Heart right ventricle (tissue), 16 donors: ENCODE measurements around the gene AARSD1. TPM values are rescaled to one million over a fixed set of nuclear protein-coding genes. Genes with fewer than 3 reads are reported as not detected.
A peak's percentile ranks its signal among the peaks of the same experiment; 100 is the strongest.
"Not testable (repeated sequence)": the region's sequence is repeated elsewhere in the genome, so short reads cannot be mapped to it uniquely, and the experiment has no call there.

Experiments
- ATAC-seq, 8 donors: fragments of 200-7000 bp; cut with Tn5 transposase; one replicate each; pipeline ENCODE4 v1.9.1; 2020; ENCODE audit warnings: mild to moderate bottlenecking in 8 of 8, moderate library complexity in 8 of 8, moderate number of reproducible peaks in 1 of 8
- DNase-seq, 2 donors: peaks; one replicate each; pipeline ENCODE4 v3.0.0-alpha.2; 2020
- H3K27ac ChIP-seq, 10 donors: fragments of 200-600 bp; sonication (generic) in 2 of 10; one replicate each; pipeline versions ENCODE4 v1.5.0 to v1.8.0; 2020 to 2022; ENCODE audit warnings: mild to moderate bottlenecking in 3 of 10
- H3K27me3 ChIP-seq, 7 donors: fragments of 200-600 bp; one replicate each; pipeline ENCODE4 v1.8.0; 2021 to 2022; ENCODE audit warnings: mild to moderate bottlenecking in 2 of 7
- H3K36me3 ChIP-seq, 9 donors: fragments of 200-600 bp; sonication (generic) in 1 of 9; one replicate each; pipeline versions ENCODE4 v1.5.0 to v1.8.0; 2020 to 2022; ENCODE audit warnings: mild to moderate bottlenecking in 2 of 9
- H3K4me1 ChIP-seq, 9 donors: fragments of 200-600 bp; sonication (generic) in 1 of 9; one replicate each; pipeline versions ENCODE4 v1.5.0 to v1.8.0; 2020 to 2022; ENCODE audit warnings: mild to moderate bottlenecking in 4 of 9
- H3K4me3 ChIP-seq, 10 donors: fragments of 200-600 bp; sonication (generic) in 2 of 10; one replicate each; pipeline versions ENCODE4 v1.5.0 to v1.8.0; 2020 to 2022; ENCODE audit warnings: mild to moderate bottlenecking in 7 of 10, moderate library complexity in 2 of 10
- H3K9me3 ChIP-seq, 11 donors: fragments of 200-600 bp in 10 of 11; sonication (generic) in 2 of 11; one replicate each; pipeline versions ENCODE4 v1.5.0 to v1.8.0; 2013 to 2022; ENCODE audit warnings: mild to moderate bottlenecking in 2 of 11, control low read depth in 1 of 11, moderate library complexity in 1 of 11
- WGBS, 2 donors: extraction: QIAGEN DNeasy Blood & Tissue Kit; methylation state at CpG; one replicate each; pipeline ENCODE4 v1.1.7; 2013; ENCODE audit warnings: inconsistent platforms in 1 of 2; 5-methylcytosine and 5-hydroxymethylcytosine counted together
- intact Hi-C, 10 donors: fragments of 100-400 bp; cut with DNase I; formaldehyde crosslinking; loops; one replicate each; pipeline versions ENCODE4 v1.11.1 to v1.14.2; 2022
- polyA plus RNA-seq, 2 donors: library from polyadenylated mRNA; stranded (reverse); fragments of 200-250 nt; gene quantifications; one replicate each; pipeline ENCODE4 v1.2.3, GENCODE V29; 2013
- total RNA-seq, 10 donors: library from RNA; stranded (reverse); fragmentation: NEBNext Ultra II Directional in 3 of 10; extraction: Animal tissue kit (Norgen Biotek cat#: 25700) in 3 of 10; gene quantifications; one replicate each; pipeline versions ENCODE4 v1.2.1 to v1.2.4, GENCODE V29; 2021 to 2023
- TF ChIP-seq, protein P1 (sequence below), 9 donors: fragments of 200-600 bp; sonication (generic) in 2 of 9; IDR thresholded peaks; one replicate each; pipeline versions ENCODE4 v1.5.0 to v1.8.0; 2021 to 2022; ENCODE audit warnings: antibody characterized with exemption in 9 of 9, mild to moderate bottlenecking in 5 of 9, moderate library complexity in 1 of 9
- donor health status: Arrhythmogenic right ventricular cardiomyopathy.
- donor health status: ischemic (EF 13 %, LVEDD 7.1; RV severe dilation, severe dysfunction).
- donor health status: healthy with polysubstance abuse.
- donor health status: DM: no; HTN: yes; CAD: no.
- donor health status: DM: no; HTN: no; CAD: no.
- donor health status: ischemic (EF 25% LVEDD 6.9; RV normal size, moderate dysfunction).
- donor health status: ischemic (EF 25% LVEDD 5.7; RV mildly dilated, moderate dysfunction).
- donor health status: healthy.
- donor health status: DM: yes; HTN: yes; CAD: no.
- donor health status: Ischemic cardiomyopathy.
- donor health status: ischemic (EF 35%, LVEDD 5.7; RV mildly dilated, moderate dysfunction).
- donor health status: nonischemic (EF 11% LVEDD 7.7; RV severe dilation, severe dysfunction).
- donor health status: DM: yes; HTN: yes; CAD: no.
- donor health status: PGD.
- donor health status: ischemic (EF 29% LVEDD 5.4; RV normal size, mild dysfunction).
- donor health status: nonischemic (EF 23%, LVEDD 6.1; RV moderate dilation, normal function).

Gene AARSD1
- total and polyA plus RNA-seq, 12 donors = 20.0 to 125 (median 29.4) TPM

DNA sequence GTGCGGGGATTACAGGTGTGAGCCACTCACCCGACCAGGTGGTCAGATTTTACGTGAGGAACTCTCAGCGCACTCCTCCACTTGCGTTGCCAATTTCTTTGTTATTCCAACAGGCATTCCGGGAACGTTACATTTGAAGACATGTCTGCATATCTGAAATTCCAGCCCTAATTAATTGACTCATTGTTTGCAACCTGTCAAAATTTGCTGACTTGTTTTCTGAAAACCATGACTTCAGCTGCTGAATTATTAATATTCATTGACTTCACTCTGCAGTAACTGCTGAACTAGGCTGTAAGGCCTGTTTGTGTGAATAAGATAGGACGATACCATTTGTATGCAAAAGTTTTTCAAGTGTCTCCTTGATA lies 47.0 kb downstream of the AARSD1 start:
- intact Hi-C loops = loop anchor here in 1 of 10 donors (10.0 kb wide), 1 partner anchor 52 kb away; no protein-coding TSS in a partner anchor
- DNase-seq = no peak
- Histone ChIP-seq H3K9me3 (peaks cover 0 to 3% (median 0%) of the 10 kb centered on the region in 11 donors), H3K4me1 (peaks cover 0 to 34% (median 8%) of the 10 kb centered on the region in 9 donors), H3K4me3 (no peak overlapping the region), H3K27me3 (peaks cover 0 to 3% (median 0%) of the 10 kb centered on the region in 7 donors), H3K27ac (no peak overlapping the region), H3K36me3 (no peaks in the 10 kb centered on the region)
- WGBS, 2 donors = 69 to 72% methylated on average over 8 of the region's 8 CpGs
- ATAC-seq = no peak
- TF ChIP-seq, protein P1, sequence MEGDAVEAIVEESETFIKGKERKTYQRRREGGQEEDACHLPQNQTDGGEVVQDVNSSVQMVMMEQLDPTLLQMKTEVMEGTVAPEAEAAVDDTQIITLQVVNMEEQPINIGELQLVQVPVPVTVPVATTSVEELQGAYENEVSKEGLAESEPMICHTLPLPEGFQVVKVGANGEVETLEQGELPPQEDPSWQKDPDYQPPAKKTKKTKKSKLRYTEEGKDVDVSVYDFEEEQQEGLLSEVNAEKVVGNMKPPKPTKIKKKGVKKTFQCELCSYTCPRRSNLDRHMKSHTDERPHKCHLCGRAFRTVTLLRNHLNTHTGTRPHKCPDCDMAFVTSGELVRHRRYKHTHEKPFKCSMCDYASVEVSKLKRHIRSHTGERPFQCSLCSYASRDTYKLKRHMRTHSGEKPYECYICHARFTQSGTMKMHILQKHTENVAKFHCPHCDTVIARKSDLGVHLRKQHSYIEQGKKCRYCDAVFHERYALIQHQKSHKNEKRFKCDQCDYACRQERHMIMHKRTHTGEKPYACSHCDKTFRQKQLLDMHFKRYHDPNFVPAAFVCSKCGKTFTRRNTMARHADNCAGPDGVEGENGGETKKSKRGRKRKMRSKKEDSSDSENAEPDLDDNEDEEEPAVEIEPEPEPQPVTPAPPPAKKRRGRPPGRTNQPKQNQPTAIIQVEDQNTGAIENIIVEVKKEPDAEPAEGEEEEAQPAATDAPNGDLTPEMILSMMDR (IDR thresholded peaks at IDR 0.05) = no peak

DNA sequence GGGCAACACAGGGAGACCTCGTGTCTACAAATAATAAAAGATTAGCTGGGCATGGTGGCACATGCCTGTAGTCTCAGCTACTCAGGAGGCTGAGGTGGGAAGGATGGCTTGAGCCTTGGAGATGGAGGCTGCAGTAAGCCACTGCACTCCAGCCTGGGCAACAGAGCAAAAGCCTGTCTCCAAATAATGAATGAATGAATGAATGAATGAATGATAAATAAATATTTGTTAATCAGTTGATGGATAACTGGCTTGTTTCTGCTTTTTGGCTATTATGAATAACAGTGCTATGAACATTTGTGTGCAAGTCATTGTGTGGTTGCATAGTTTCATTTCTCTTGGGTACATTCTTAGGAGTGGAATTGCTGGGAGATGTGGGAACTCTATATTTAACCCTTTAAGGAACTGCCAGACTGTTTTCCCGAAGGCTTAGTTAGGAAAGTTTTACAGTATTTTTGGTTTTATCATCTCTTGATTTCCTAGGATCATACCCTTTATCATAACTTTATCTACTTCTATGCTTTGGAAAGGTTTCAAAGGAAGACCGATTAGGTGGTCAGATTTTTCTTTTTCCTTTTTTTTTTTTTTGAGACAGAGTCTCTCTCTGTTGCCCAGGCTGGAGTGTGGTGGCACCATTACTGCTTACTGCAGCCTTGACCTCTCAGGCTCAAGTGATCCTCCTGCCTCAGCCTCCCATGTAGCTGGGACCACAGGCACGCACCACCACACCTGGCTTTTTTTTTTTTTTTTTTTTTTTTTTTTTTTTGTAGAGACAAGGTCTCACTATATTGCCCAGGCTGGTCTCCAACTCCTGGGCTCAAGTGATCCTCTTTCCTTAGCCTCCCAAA lies 47.6 kb downstream of the AARSD1 start:
- not testable (repeated sequence) for DNase-seq, H3K4me3 ChIP-seq, H3K36me3 ChIP-seq, ATAC-seq, H3K27me3 ChIP-seq, H3K9me3 ChIP-seq, H3K27ac ChIP-seq
- H3K4me1 ChIP-seq = peaks cover 0 to 28% (median 7%) of the 10 kb centered on the region in 9 donors
- WGBS, 2 donors = 89 to 91% methylated on average over 4 of the region's 4 CpGs
- intact Hi-C loops = loop anchor here in 1 of 10 donors (10.0 kb wide), 1 partner anchor 52 kb away; no protein-coding TSS in a partner anchor

DNA sequence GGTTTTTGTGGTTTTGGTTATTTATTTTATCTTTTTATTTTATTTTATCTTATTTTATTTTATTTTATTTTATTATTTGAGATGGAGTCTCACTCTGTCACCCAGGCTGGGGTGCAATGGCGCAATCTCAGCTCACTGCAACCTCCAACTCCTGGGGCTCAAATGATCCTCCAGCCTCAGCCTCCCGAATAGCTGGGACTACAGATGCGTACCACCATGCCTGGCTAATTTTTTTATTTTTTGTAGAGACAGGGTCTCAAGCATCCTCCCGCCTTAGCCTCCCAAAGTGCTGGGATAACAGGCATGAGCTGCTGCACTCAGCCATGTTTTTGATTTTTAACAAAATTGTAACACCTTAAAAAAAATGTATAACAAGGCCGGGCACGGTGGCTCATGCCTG lies 49.0 kb downstream of the AARSD1 start:
- H3K4me1 ChIP-seq = peaks cover 0 to 14% (median 3%) of the 10 kb centered on the region in 9 donors
- H3K27me3 ChIP-seq = peaks cover 0 to 12% (median 0%) of the 10 kb centered on the region in 7 donors
- not testable (repeated sequence) for H3K36me3 ChIP-seq, H3K27ac ChIP-seq, DNase-seq, ATAC-seq, H3K9me3 ChIP-seq, H3K4me3 ChIP-seq
- intact Hi-C loops = loop anchor here in 1 of 10 donors (10.0 kb wide), 1 partner anchor 50 kb away; no protein-coding TSS in a partner anchor
- 93 to 97% methylated on average over 6 of the region's 6 CpGs for WGBS, 2 donors

DNA sequence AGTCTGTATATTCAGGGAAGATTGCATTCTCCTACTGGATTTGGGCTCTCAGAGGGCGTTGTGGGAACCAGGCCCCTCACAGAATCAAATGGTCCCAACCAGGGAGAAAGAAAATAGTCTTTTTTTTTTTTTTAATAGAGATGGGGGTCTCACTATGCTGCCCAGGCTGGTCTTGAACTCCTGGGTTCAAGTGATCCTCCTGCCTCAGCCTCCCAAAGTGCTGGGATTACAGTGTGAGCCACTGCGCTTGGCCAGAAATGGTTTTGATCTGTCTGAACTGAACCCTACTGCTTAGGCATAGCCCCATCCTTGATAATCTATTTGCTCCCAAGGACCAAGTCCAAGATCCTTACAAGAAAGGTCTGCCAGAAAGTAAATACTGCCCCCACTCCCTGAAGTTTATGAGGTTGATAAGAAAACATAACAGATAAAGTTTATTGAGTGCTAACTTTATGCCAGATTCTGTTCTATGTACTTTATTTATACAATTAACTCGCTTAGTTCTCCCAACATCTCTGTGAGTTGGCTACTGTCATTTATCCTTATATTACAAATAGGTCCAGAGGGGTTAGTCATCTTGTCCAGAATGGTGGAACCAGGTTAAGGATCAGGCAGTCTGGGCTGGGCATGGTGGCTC lies 50.2 kb downstream of the AARSD1 start:
- 91 to 94% methylated on average over 3 of the region's 3 CpGs for WGBS, 2 donors
- TF ChIP-seq, protein P1 (IDR thresholded peaks at IDR 0.05) = no peak
- Histone ChIP-seq H3K4me1 (peaks cover 0 to 8% (median 0%) of the 10 kb centered on the region in 9 donors), H3K9me3 (peaks cover 0 to 3% (median 0%) of the 10 kb centered on the region in 11 donors), H3K27me3 (peaks cover 0 to 12% (median 0%) of the 10 kb centered on the region in 7 donors), H3K36me3 (no peaks in the 10 kb centered on the region), H3K27ac (no peak overlapping the region), H3K4me3 (no peak overlapping the region)
- ATAC-seq = no peak
- intact Hi-C loops = loop anchor here in 1 of 10 donors (10.0 kb wide), 1 partner anchor 49 kb away; no protein-coding TSS in a partner anchor
- DNase-seq = no peak

DNA sequence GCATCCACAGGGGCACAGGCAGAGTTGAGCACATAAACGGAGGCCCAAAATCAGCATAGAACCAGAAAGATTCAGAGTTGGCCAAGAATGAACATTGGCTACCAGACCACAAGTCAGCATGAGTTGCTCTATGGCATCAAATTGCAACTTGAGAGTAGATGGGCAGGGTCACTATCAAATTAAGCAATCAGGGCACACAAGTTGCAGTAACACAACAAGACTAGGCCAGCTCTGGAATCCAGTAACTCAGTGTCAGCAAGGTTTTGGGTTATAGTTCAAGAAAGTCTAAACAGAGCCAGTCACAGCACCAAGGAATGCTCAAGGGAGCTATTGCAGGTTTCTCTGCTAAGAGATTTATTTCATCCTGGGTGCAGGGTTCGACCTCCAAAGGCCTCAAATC lies 50.7 kb downstream of the AARSD1 start:
- Histone ChIP-seq H3K27me3 (peaks cover 0 to 12% (median 0%) of the 10 kb centered on the region in 7 donors), H3K36me3 (no peaks in the 10 kb centered on the region), H3K27ac (no peak overlapping the region), H3K9me3 (peaks cover 0 to 3% (median 0%) of the 10 kb centered on the region in 11 donors), H3K4me3 (no peak overlapping the region), H3K4me1 (peaks cover 0 to 4% (median 0%) of the 10 kb centered on the region in 9 donors)
- no peak for DNase-seq
- TF ChIP-seq, protein P1 (IDR thresholded peaks at IDR 0.05) = no peak
- ATAC-seq = peak in 1 of 8 donors; percentile 29
- 56 to 64% methylated on average over 2 of the region's 2 CpGs for WGBS, 2 donors
- intact Hi-C loops = loop anchor here in 1 of 10 donors (10.0 kb wide), 1 partner anchor 49 kb away; no protein-coding TSS in a partner anchor
